Heart left ventricle (tissue), 16 donors: Measurements from ENCODE around the gene FCHSD1. TPM values are rescaled to one million over a fixed set of nuclear protein-coding genes. Genes with fewer than 3 reads are reported as not detected.

Experiments used
- ATAC-seq, 4 donors: fragments of 200-7000 bp; cut with Tn5 transposase; one replicate each; pipeline ENCODE4 v1.9.1; 2020 to 2022; ENCODE audit warnings: moderate library complexity in 4 of 4, mild to moderate bottlenecking in 3 of 4, moderate number of reproducible peaks in 1 of 4
- DNase-seq, 5 donors: peaks; one replicate each; pipeline ENCODE4 v3.0.0-alpha.2; 2020
- H3K27ac ChIP-seq, 12 donors: fragments of 200-600 bp; sonication (generic) in 4 of 12; one replicate each; pipeline versions ENCODE4 v1.5.0 to v1.8.0; 2016 to 2022; ENCODE audit warnings: mild to moderate bottlenecking in 2 of 12
- H3K27me3 ChIP-seq, 9 donors: fragments of 200-600 bp; sonication (generic) in 2 of 9; one replicate each; pipeline versions ENCODE4 v1.5.1 to v1.8.0; 2016 to 2022; ENCODE audit warnings: mild to moderate bottlenecking in 3 of 9
- H3K36me3 ChIP-seq, 9 donors: fragments of 200-600 bp; sonication (generic) in 2 of 9; one replicate each; pipeline versions ENCODE4 v1.5.0 to v1.8.0; 2018 to 2022; ENCODE audit warnings: mild to moderate bottlenecking in 2 of 9
- H3K4me1 ChIP-seq, 12 donors: fragments of 200-600 bp; sonication (generic) in 4 of 12; one replicate each; pipeline versions ENCODE4 v1.5.0 to v1.8.0; 2016 to 2022; ENCODE audit warnings: mild to moderate bottlenecking in 3 of 12
- H3K4me3 ChIP-seq, 12 donors: fragments of 200-600 bp; sonication (generic) in 4 of 12; one replicate each; pipeline versions ENCODE4 v1.5.0 to v1.8.0; 2017 to 2022; ENCODE audit warnings: mild to moderate bottlenecking in 9 of 12, moderate library complexity in 4 of 12
- H3K9me3 ChIP-seq, 12 donors: fragments of 200-600 bp; sonication (generic) in 4 of 12; one replicate each; pipeline versions ENCODE4 v1.5.0 to v1.8.0; 2016 to 2022; ENCODE audit warnings: mild to moderate bottlenecking in 1 of 12
- POLR2A ChIP-seq, 2 donors: fragments of 450-650 bp; IDR thresholded peaks; one replicate each; pipeline ENCODE4 v1.6.1; 2017; ENCODE audit warnings: antibody characterized with exemption in 2 of 2, mild to moderate bottlenecking in 2 of 2, moderate library complexity in 2 of 2
- WGBS, 4 donors: extraction: QIAGEN DNeasy Blood & Tissue Kit in 2 of 4; methylation state at CpG; one replicate each; pipeline versions ENCODE4 v1.1.5 to v1.1.7; 2013 to 2018; 5-methylcytosine and 5-hydroxymethylcytosine counted together
- intact Hi-C, 10 donors: fragments of 100-400 bp; cut with DNase I; formaldehyde crosslinking; loops; one replicate each; pipeline versions ENCODE4 v1.11.1 to v1.14.2; 2022
- polyA plus RNA-seq, 2 donors: library from polyadenylated mRNA; stranded (reverse); fragments of 200-250 nt; gene quantifications; one replicate each; pipeline ENCODE4 v1.2.3, GENCODE V29; 2013
- total RNA-seq, 9 donors: library from RNA; depleted of rRNA in 2 of 9; stranded (reverse); fragments of >200 nt in 2 of 9; fragmentation: NEBNext Ultra II Directional in 3 of 9; extraction: Animal tissue kit (Norgen Biotek cat#: 25700) in 3 of 9; gene quantifications; one replicate each; pipeline versions ENCODE4 v1.1.0 to v1.2.4, GENCODE V29; 2016 to 2023
- TF ChIP-seq, protein P1 (sequence below), 12 donors: fragments of 200-600 bp; sonication (generic) in 4 of 12; IDR thresholded peaks; one replicate each; pipeline versions ENCODE4 v1.5.0 to v1.8.0; 2018 to 2022; ENCODE audit warnings: antibody characterized with exemption in 12 of 12, mild to moderate bottlenecking in 5 of 12
- donor health status: ischemic (EF 13 %, LVEDD 7.1; RV severe dilation, severe dysfunction).
- donor health status: healthy with polysubstance abuse.
- donor health status: DM: no; HTN: yes; CAD: no.
- donor health status: DM: no; HTN: no; CAD: no.
- donor health status: ischemic (EF 25% LVEDD 6.9; RV normal size, moderate dysfunction).
- donor health status: ischemic (EF 25% LVEDD 5.7; RV mildly dilated, moderate dysfunction).
- donor health status: healthy.
- donor health status: DM: yes; HTN: yes; CAD: no.
- donor health status: ischemic (EF 35%, LVEDD 5.7; RV mildly dilated, moderate dysfunction).
- donor health status: nonischemic (EF 11% LVEDD 7.7; RV severe dilation, severe dysfunction).
- donor health status: DM: yes; HTN: yes; CAD: no.
- donor health status: PGD.
- donor health status: ischemic (EF 29% LVEDD 5.4; RV normal size, mild dysfunction).
- donor health status: nonischemic (EF 23%, LVEDD 6.1; RV moderate dilation, normal function).

The FCHSD1 gene
- total and polyA plus RNA-seq, 11 donors: 1.2 to 8.8 (median 2.4) TPM

- H3K36me3 ChIP-seq: no peaks in the 10 kb centered on the region
- no peak overlapping the region for H3K27ac ChIP-seq
- peaks cover 0 to 45% (median 21%) of the 10 kb centered on the region in 12 donors for H3K4me1 ChIP-seq
- no peak for TF ChIP-seq POLR2A (IDR thresholded peaks at IDR 0.05)
- TF ChIP-seq, protein P1, sequence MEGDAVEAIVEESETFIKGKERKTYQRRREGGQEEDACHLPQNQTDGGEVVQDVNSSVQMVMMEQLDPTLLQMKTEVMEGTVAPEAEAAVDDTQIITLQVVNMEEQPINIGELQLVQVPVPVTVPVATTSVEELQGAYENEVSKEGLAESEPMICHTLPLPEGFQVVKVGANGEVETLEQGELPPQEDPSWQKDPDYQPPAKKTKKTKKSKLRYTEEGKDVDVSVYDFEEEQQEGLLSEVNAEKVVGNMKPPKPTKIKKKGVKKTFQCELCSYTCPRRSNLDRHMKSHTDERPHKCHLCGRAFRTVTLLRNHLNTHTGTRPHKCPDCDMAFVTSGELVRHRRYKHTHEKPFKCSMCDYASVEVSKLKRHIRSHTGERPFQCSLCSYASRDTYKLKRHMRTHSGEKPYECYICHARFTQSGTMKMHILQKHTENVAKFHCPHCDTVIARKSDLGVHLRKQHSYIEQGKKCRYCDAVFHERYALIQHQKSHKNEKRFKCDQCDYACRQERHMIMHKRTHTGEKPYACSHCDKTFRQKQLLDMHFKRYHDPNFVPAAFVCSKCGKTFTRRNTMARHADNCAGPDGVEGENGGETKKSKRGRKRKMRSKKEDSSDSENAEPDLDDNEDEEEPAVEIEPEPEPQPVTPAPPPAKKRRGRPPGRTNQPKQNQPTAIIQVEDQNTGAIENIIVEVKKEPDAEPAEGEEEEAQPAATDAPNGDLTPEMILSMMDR (IDR thresholded peaks at IDR 0.05): no peak
- WGBS, 4 donors: 69 to 81% (median 71%) methylated on average over 1 of the region's 1 CpG
- H3K27me3 ChIP-seq: no peaks in the 10 kb centered on the region
- H3K9me3 ChIP-seq: no peaks in the 10 kb centered on the region
- ATAC-seq (no peak), DNase-seq (no peak)
- intact Hi-C loops: no loop called here
- H3K4me3 ChIP-seq: no peak overlapping the region
Measured at GRCh38 chr5:141685591-141685990, 34.4 kb upstream of the FCHSD1 start.

DNA sequence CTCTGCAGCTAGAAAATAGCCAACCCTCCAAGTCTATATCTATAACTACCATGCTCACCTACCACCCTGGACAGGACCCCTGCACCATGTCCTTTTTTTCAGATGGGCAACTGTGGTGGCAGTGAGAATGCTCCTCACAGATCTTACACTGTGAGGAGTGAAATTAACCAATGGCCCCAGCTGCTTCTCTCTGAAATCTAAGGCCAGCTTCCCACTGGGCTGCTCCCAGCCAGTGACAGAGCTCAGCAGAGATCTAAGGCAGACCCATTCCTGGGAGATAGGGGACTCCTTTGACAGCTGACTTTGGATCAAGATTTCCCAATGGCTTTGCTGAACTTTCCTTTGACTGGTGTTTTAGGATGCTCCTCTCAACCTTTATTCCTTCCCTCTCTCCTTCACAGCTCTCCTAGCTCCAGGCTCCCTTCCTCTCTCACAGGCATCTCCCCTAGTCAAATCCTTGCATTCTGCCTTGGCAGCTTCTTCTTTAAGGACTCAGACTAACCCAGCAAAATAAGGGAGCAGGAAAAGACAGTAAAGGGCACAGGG, 32.5 kb upstream of the FCHSD1 start:
- Histone ChIP-seq H3K27ac (peak overlapping the region in 11 of 12 donors; percentile 2 to 76 (median 51)), H3K4me1 (peaks cover 0 to 57% (median 28%) of the 10 kb centered on the region in 12 donors), H3K27me3 (no peaks in the 10 kb centered on the region), H3K9me3 (no peaks in the 10 kb centered on the region), H3K4me3 (peak overlapping the region in 1 of 12 donors; percentile 25), H3K36me3 (peaks cover 0 to 9% (median under 1%) of the 10 kb centered on the region in 9 donors)
- ATAC-seq (no peak), DNase-seq (no peak)
- TF ChIP-seq, protein P1 (IDR thresholded peaks at IDR 0.05): no peak
- no peak for TF ChIP-seq POLR2A (IDR thresholded peaks at IDR 0.05)
- intact Hi-C loops: no loop called here

GRCh38 chr5:141681695-141682641, 30.8 kb upstream of the FCHSD1 start, which contains the start of gene ARAP3:
Gene ARAP3, minus strand, starts transcription at chr5:141682230. Its CDS starts 1,744 bp downstream, at chr5:141680486.
- Histone ChIP-seq H3K36me3 (peaks cover 0 to 26% (median 8%) of the 10 kb centered on the region in 9 donors), H3K27ac (peak within 1 kb of the TSS; percentile 76 to 99 (median 92)), H3K9me3 (no peaks in the 10 kb centered on the region), H3K27me3 (no peaks in the 10 kb centered on the region), H3K4me1 (peaks cover 0 to 55% (median 26%) of the 10 kb centered on the region in 12 donors), H3K4me3 (peak within 1 kb of the TSS; percentile 34 to 79 (median 62))
- peak; percentile 88 to 94 (median 94) for DNase-seq
- WGBS, 4 donors: 3 to 6% (median 4%) methylated on average over 48 to 77 of the region's 77 CpGs
- intact Hi-C loops: no loop called here
- ATAC-seq: peak; percentile 77 to 92 (median 85)
- TF ChIP-seq POLR2A (IDR thresholded peaks at IDR 0.05): peak in 1 of 2 donors; percentile 17
- TF ChIP-seq, protein P1 (IDR thresholded peaks at IDR 0.05): no peak

DNA sequence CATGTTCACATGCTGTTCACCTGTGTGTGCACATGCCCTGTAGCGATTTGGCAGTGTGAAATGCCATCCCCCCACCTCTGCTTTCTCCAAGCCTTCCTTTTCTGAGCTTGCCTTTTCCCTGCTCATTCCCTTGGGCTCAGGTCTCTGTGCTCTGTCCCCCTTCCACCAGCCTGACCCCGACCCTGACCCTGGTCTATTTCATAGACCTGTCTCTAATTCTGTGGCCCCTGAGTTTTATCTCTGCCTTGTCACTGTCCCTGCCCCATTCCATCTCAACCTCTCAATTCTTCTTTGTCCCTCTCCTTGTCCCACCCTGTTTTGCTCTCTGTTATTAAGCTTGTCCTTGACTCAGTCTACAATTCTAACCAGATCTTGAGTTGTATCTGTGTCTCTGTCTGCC, 30.1 kb upstream of the FCHSD1 start:
- ATAC-seq (no peak), DNase-seq (no peak)
- Histone ChIP-seq H3K4me1 (peaks cover 0 to 52% (median 25%) of the 10 kb centered on the region in 12 donors), H3K27ac (peak overlapping the region; percentile 76 to 99 (median 92)), H3K36me3 (peaks cover 0 to 32% (median 8%) of the 10 kb centered on the region in 9 donors), H3K4me3 (peak overlapping the region; percentile 34 to 79 (median 62)), H3K27me3 (no peaks in the 10 kb centered on the region), H3K9me3 (no peaks in the 10 kb centered on the region)
- intact Hi-C loops: no loop called here
- TF ChIP-seq, protein P1 (IDR thresholded peaks at IDR 0.05): no peak
- TF ChIP-seq POLR2A (IDR thresholded peaks at IDR 0.05): no peak
- 35 to 57% (median 50%) methylated on average over 2 of the region's 2 CpGs for WGBS, 4 donors
